IPS DF 6.9 (cell line): Measurements from ENCODE around the gene KRTAP5-8.
"Not testable (repeated sequence)": the region's sequence is repeated elsewhere in the genome, so short reads cannot be mapped to it uniquely, and the experiment has no call there.

Source experiments
- DNase-seq: peaks from one replicate; pipeline ENCODE4 v3.0.0-alpha.2; 2013; ENCODE audit warnings: low read depth, low spot score
- H3K27ac ChIP-seq: one replicate; pipeline ENCODE4 v1.5.1; 2013; ENCODE audit warnings: low read length, control low read depth
- H3K27me3 ChIP-seq: 2 replicates; pipeline ENCODE4 v1.6.1; 2013; ENCODE audit warnings: mild to moderate bottlenecking, low read length; ENCODE audit not compliant: control insufficient read depth, insufficient read depth
- H3K36me3 ChIP-seq: 2 replicates; pipeline ENCODE4 v1.6.1; 2013; ENCODE audit warnings: low read length; ENCODE audit not compliant: control insufficient read depth, insufficient read depth
- H3K4me1 ChIP-seq: 2 replicates; pipeline ENCODE4 v1.6.1; 2013; ENCODE audit warnings: low read length; ENCODE audit not compliant: control insufficient read depth, insufficient read depth
- H3K4me3 ChIP-seq: 2 replicates; pipeline ENCODE4 v1.5.1; 2013; ENCODE audit warnings: mild to moderate bottlenecking, low read length
- H3K9me3 ChIP-seq: 2 replicates; pipeline ENCODE4 v1.6.1; 2013; ENCODE audit warnings: low read length, inconsistent platforms; ENCODE audit not compliant: control insufficient read depth, insufficient read depth
- whole genome bisulfite sequencing: extraction: QIAGEN DNeasy Blood & Tissue Kit; methylation state at CpG from one replicate; pipeline ENCODE4 v1.1.7; 2013; ENCODE audit warnings: mixed read lengths, missing lambda C conversion rate; ENCODE audit not compliant: insufficient read length, insufficient coverage; 5-methylcytosine and 5-hydroxymethylcytosine counted together

The KRTAP5-8 gene

GRCh38 chr11:71507102-71507501 lies 30.7 kb upstream of the KRTAP5-8 start:
- DNase-seq, result no peak
- H3K27me3 ChIP-seq, result no peaks in the 10 kb centered on the region
- no peak overlapping the region for H3K27ac ChIP-seq
- no peaks in the 10 kb centered on the region; the same call in 1 of the 2 replicates for H3K9me3 ChIP-seq
- peaks cover 2% of the 10 kb centered on the region; the same call in 1 of the 2 replicates for H3K4me1 ChIP-seq
- no peak overlapping the region for H3K4me3 ChIP-seq
- no CpG with 5 or more reads among the region's 5 CpGs for WGBS
- no peaks in the 10 kb centered on the region for H3K36me3 ChIP-seq

DNA sequence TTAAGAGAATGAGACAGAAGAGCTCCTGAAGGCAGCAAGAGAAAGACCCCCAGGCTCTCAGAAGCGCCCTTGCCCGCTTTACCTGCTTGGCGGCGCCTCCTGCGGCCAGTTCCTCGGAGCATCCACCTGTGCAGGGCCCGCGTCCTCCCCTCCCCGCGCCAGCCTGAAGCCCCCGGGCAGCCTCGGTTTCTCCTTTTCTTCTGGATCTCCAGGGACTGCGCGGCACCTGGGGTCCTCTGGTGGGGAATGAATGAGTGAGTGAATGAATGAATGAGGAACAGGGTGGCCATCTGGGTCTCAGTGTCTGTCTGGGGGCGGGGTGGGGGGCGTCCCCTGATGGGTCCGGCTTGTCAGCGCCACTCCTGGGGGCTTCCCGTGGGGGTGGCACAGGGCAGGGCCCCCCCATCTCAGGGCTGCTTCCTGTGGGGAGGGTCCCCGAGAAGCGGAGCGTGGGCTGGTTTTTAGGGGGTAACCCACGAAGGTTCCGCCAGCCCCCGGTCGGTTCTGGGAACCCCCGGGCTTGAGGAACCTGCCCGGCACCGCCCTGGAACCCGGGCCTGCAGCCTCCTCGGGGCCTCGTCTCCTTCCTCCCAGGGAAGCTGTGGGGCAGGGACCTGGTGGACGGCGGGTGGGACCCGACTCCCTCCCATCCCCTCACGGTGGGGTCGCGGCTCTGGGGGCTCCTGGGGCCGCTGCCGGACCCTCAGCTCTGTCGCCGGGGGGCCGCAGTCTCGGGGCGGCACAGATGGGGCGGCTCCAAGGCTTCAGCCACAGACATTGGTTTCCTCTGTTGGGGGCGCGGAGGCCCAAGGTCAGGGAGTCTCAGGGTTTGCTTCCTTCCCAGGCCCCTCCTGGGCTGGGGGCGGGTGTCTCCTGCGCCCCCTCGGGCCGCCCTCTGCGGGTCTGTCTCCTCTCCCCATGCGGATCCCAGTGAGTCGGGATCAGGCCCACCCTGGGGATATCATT lies 19.0 kb upstream of the KRTAP5-8 start:
- no CpG with 5 or more reads among the region's 55 CpGs for WGBS
- Histone ChIP-seq H3K27me3 (no peaks in the 10 kb centered on the region), H3K4me1 (no peaks in the 10 kb centered on the region), H3K9me3 (no peaks in the 10 kb centered on the region), H3K27ac (no peak overlapping the region), H3K4me3 (no peak overlapping the region), H3K36me3 (no peaks in the 10 kb centered on the region)
- no peak for DNase-seq

DNA sequence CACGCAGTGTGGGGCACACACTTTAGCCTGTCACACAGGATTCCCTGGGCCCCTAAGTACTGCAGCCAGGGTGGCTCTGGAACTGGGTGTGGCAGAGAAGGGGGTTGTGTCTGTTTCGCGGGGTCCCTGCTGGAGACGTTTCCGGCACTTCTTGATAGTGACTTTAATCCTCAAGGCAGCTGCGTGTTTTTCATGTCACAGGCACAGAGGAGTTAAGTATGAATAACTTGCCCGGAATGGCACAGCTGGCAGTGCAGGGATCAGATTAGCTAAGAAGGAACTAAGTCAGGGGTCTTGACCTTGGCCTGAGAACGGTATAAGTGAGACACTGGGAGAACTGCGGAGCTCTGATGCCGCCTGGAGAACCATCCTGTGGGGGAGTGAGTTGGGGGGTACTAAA lies 18.3 kb upstream of the KRTAP5-8 start:
- no CpG with 5 or more reads among the region's 10 CpGs for WGBS

DNA sequence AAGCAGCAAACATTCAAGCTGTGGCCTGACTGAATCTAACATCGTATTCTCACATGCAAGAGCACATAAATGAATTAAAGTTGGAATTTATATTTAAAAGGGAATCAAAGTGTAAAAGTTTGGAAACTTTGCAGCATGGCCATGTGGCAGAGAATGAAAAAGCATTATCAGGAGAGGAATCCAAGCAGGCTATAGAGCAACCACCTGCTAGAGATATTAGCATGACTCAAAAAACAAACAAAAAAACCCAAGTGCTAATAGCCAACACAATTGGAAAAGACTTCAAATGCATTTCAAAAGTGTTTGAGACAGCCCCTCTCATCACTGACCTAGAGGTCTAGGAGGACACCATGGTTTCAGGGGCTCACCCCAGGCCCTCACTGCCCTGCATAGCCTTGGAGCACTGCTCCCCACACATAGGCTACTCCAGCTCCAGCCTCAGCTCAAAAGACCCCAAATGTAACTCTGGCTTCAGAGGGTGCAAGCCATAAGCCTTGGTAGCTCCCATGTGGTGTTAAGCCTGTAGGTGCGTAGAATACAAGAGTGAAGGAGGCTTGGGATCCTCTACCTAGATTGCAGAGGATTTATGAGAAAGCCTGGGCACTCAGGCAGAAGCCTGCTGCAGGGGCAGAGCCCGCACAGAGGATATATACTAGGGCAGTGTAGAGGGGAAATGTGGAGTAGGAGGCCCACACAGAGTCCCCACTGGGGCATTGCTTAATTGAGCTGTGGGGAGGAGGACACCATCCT lies 12.5 kb upstream of the KRTAP5-8 start:
- no peaks in the 10 kb centered on the region for H3K4me1 ChIP-seq

More for the DNA sequence above, 18.3 kb upstream of the KRTAP5-8 start:
- H3K4me3 ChIP-seq, result no peak overlapping the region
- no peaks in the 10 kb centered on the region for H3K4me1 ChIP-seq
- no peaks in the 10 kb centered on the region for H3K9me3 ChIP-seq
- DNase-seq, result no peak
- no peaks in the 10 kb centered on the region for H3K27me3 ChIP-seq
- no peaks in the 10 kb centered on the region for H3K36me3 ChIP-seq
- H3K27ac ChIP-seq, result no peak overlapping the region

GRCh38 chr11:71525938-71526495 lies 11.8 kb upstream of the KRTAP5-8 start:
- no peak overlapping the region for H3K4me3 ChIP-seq
- no peaks in the 10 kb centered on the region for H3K9me3 ChIP-seq
- WGBS, result no CpG with 5 or more reads among the region's 2 CpGs
- no peaks in the 10 kb centered on the region for H3K4me1 ChIP-seq
- H3K36me3 ChIP-seq, result no peaks in the 10 kb centered on the region
- no peak overlapping the region for H3K27ac ChIP-seq
- no peaks in the 10 kb centered on the region for H3K27me3 ChIP-seq
- no peak for DNase-seq

More for the DNA sequence above, 12.5 kb upstream of the KRTAP5-8 start:
- WGBS, result no CpG with 5 or more reads among the region's 3 CpGs
- Histone ChIP-seq H3K36me3 (no peaks in the 10 kb centered on the region), H3K27me3 (no peaks in the 10 kb centered on the region), H3K9me3 (no peaks in the 10 kb centered on the region), H3K4me3 (no peak overlapping the region), H3K27ac (no peak overlapping the region)
- DNase-seq, result no peak

DNA sequence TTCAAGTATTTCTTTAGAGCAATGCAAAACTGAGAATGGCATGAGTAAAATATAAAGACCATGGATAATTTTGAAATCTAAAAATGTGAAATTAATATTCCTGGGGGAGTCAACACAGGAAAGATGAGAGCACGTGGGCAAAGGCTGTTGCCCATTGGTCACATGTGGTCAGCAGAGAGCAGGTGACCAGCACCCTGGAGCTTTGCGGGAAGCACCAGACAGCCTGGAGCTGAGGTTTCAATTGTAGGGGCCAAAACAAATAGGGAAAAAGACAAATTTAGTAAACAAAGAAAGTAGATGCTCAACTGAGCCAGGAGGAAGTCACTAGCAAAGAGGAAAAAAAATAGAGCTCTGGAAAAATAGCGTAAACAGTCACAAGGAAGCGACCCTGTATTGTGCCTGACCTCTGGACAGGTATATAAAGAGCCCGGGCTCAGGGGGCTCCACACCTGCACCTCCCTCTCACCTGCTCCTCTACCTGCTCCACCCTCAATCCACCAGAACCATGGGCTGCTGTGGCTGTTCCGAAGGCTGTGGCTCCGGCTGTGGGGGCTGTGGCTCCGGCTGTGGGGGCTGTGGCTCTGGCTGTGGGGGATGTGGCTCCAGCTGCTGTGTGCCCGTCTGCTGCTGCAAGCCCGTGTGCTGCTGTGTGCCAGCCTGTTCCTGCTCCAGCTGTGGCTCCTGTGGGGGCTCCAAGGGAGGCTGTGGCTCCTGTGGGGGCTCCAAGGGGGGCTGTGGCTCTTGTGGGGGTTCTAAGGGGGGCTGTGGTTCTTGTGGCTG lies 10.8 kb upstream of the KRTAP5-8 start, which contains the start of gene KRTAP5-7:
Gene KRTAP5-7 (plus strand): TSS at position 472 of the 780 bp plus-strand sequence. CDS start 34 bp downstream, at position 506.
- H3K27ac ChIP-seq, H3K4me1 ChIP-seq, H3K9me3 ChIP-seq, H3K36me3 ChIP-seq, DNase-seq, H3K4me3 ChIP-seq, H3K27me3 ChIP-seq: not testable (repeated sequence)
- no CpG with 5 or more reads among the region's 10 CpGs for WGBS

DNA sequence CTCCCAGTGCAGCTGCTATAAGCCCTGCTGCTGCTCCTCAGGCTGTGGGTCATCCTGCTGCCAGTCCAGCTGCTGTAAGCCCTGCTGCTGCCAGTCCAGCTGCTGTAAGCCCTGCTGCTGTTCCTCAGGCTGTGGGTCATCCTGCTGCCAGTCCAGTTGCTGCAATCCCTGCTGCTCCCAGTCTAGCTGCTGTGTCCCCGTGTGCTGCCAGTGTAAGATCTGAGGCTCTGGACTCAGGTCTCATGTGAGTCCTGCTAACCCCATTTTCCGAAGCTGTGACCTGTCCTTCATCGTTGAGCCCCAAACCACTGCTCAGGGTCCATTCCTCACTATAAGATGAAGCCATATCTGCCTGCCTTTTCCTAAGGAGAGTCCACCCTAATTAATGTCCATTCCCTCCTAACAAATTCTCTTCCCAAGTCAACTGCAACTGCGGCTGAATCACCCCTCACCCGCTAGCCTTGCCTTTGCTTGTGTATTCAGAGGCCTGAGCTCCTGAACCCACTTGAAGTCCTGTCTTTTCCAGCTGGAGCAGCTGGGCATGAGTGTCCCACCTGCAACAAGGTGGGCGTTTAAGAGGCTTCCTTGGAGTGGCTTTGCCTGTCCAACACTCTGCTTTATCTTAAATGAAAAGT lies 10.1 kb upstream of the KRTAP5-8 start:
- H3K27ac ChIP-seq, result no peak overlapping the region
- no peaks in the 10 kb centered on the region for H3K9me3 ChIP-seq
- no peak overlapping the region for H3K4me3 ChIP-seq
- H3K36me3 ChIP-seq, result no peaks in the 10 kb centered on the region
- no CpG with 5 or more reads among the region's 6 CpGs for whole genome bisulfite sequencing
- no peaks in the 10 kb centered on the region for H3K4me1 ChIP-seq
- no peaks in the 10 kb centered on the region for H3K27me3 ChIP-seq
- DNase-seq, result no peak

DNA sequence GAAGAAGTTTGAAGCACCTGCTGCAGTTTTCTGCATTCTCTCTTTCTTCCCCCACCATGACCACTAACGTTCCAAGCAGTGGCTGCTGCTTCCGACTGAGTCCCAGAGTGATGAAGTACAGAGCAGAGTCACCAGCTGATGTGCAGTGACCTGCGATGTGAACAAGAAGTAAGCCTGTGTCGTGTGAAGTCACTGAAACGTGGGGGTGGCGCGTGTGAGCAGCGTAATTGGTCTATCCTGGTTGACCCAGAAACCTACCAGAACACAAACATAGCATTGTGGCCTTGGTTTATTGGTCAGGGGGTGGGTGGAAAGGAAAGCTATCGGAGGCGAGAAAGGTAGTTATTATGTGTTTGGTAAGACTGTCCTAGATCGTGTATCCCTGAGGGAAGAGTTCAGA lies 7.2 kb upstream of the KRTAP5-8 start:
- H3K9me3 ChIP-seq, result no peaks in the 10 kb centered on the region
- WGBS, result no CpG with 5 or more reads among the region's 11 CpGs

GRCh38 chr11:71532036-71532610 lies 5.7 kb upstream of the KRTAP5-8 start:
- no peaks in the 10 kb centered on the region for H3K9me3 ChIP-seq
- no CpG with 5 or more reads among the region's 10 CpGs for WGBS
- no peak overlapping the region for H3K27ac ChIP-seq
- H3K36me3 ChIP-seq, result no peaks in the 10 kb centered on the region
- H3K27me3 ChIP-seq, result no peaks in the 10 kb centered on the region
- H3K4me3 ChIP-seq, result no peak overlapping the region
- DNase-seq, result no peak
- H3K4me1 ChIP-seq, result no peaks in the 10 kb centered on the region

More for the DNA sequence above, 7.2 kb upstream of the KRTAP5-8 start:
- Histone ChIP-seq H3K4me1 (no peaks in the 10 kb centered on the region), H3K27me3 (no peaks in the 10 kb centered on the region), H3K36me3 (no peaks in the 10 kb centered on the region), H3K27ac (no peak overlapping the region), H3K4me3 (no peak overlapping the region)
- no peak for DNase-seq
